Hepatocyte (in vitro differentiated cells): ENCODE results near the gene KHNYN. TPM values are rescaled to one million over a fixed set of nuclear protein-coding genes. Genes with fewer than 3 reads are reported as not detected.

Source experiments
- DNase-seq: peaks from one replicate; pipeline ENCODE4 v3.0.0-alpha.2; 2016; ENCODE audit warnings: low spot score
- H2AFZ ChIP-seq: fragments of 200-600 bp; sonication (generic); 2 replicates; pipeline ENCODE4 v1.6.0; 2016; ENCODE audit warnings: antibody characterized with exemption, mild to moderate bottlenecking
- H3K27ac ChIP-seq: fragments of 200-600 bp; sonication (generic); 2 replicates; pipeline ENCODE4 v1.5.1; 2016; ENCODE audit warnings: mild to moderate bottlenecking
- H3K27me3 ChIP-seq: fragments of 200-600 bp; sonication (generic); 2 replicates; pipeline ENCODE4 v1.6.1; 2016
- H3K36me3 ChIP-seq: fragments of 200-600 bp; sonication (generic); replicated peaks from 2 replicates; pipeline ENCODE4 v1.5.1; 2016; ENCODE audit warnings: low read depth; ENCODE audit not compliant: insufficient read depth
- H3K4me1 ChIP-seq: fragments of 200-600 bp; sonication (generic); 2 replicates; pipeline ENCODE4 v1.5.1; 2016; ENCODE audit warnings: mild to moderate bottlenecking, moderate library complexity; ENCODE audit not compliant: insufficient read depth
- H3K4me2 ChIP-seq: fragments of 200-600 bp; sonication (generic); 2 replicates; pipeline ENCODE4 v1.6.0; 2016
- H3K4me3 ChIP-seq: fragments of 200-600 bp; sonication (generic); 2 replicates; pipeline ENCODE4 v1.5.1; 2016; ENCODE audit warnings: mild to moderate bottlenecking
- H3K79me2 ChIP-seq: fragments of 200-600 bp; sonication (generic); 2 replicates; pipeline ENCODE4 v1.6.0; 2017; ENCODE audit warnings: mild to moderate bottlenecking
- H3K9me2 ChIP-seq: fragments of 200-600 bp; sonication (generic); replicated peaks from 2 replicates; pipeline ENCODE4 v1.6.0; 2017; ENCODE audit warnings: mild to moderate bottlenecking; ENCODE audit not compliant: insufficient read depth
- H3K9me3 ChIP-seq: fragments of 200-600 bp; sonication (generic); 2 replicates; pipeline ENCODE4 v1.5.1; 2016; ENCODE audit warnings: low read depth, mild to moderate bottlenecking
- H4K20me1 ChIP-seq: fragments of 200-600 bp; sonication (generic); 2 replicates; pipeline ENCODE4 v1.6.0; 2016; ENCODE audit warnings: mild to moderate bottlenecking; ENCODE audit not compliant: insufficient read depth, poor library complexity, severe bottlenecking
- CTCF ChIP-seq: fragments of 200-600 bp; sonication (generic); IDR thresholded peaks from 2 replicates; pipeline ENCODE4 v1.5.1; 2016; ENCODE audit warnings: antibody characterized with exemption, mild to moderate bottlenecking; ENCODE audit not compliant: poor library complexity
- EZH2 ChIP-seq: fragments of 200-600 bp; sonication (generic); IDR thresholded peaks from 2 replicates; pipeline ENCODE4 v1.6.1; 2016; ENCODE audit warnings: antibody characterized with exemption, mild to moderate bottlenecking, borderline replicate concordance
- EZH2phosphoT487 ChIP-seq: fragments of 200-600 bp; sonication (generic); IDR thresholded peaks from one replicate; pipeline ENCODE4 v1.6.1; 2018; ENCODE audit warnings: antibody characterized with exemption, mild to moderate bottlenecking, low read depth, moderate library complexity; ENCODE audit not compliant: unreplicated experiment, severe bottlenecking
- WGBS: methylation state at CpG from one replicate; pipeline ENCODE4 v1.1.6; 2016; ENCODE audit warnings: low lambda C conversion rate; ENCODE audit errors: missing lambda C conversion rate; 5-methylcytosine and 5-hydroxymethylcytosine counted together
- polyA plus RNA-seq: library from polyadenylated mRNA; unstranded; fragments of >200 nt; fragmentation: Nextera tagmentation; extraction: Ambion mirVana; gene quantifications from 2 replicates; pipeline ENCODE4 v1.2.1, GENCODE V29; 2016
- total RNA-seq: library from RNA; depleted of rRNA; stranded (reverse); fragments of >200 nt; gene quantifications from 2 replicates; pipeline ENCODE4 v1.2.3, GENCODE V29; 2014

The KHNYN gene
- total and polyA plus RNA-seq, 2 experiments from 2014 or later, result 36.4 to 90.5 TPM

DNA sequence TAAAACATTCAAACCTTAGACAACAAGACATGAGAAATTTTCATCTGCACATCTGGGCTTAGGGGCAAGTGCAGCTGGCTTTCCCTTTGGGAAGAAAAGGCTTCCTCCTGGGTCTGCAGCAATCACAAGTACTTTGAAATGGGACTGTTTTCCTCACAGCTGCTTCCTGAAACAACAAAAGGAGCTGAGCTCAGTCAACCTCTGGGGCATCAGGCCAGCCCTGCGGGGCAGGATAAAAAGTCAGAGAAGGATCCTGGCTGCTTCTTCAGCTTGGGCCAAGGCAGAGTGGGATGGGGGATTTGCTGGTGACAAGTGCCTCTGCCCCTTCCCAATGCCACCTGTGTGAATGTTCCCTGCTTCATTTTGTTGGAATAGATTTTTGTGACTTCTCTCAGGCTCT, 29.0 kb downstream of the KHNYN start:
- WGBS, result 94% methylated on average over 1 of the region's 1 CpG
- no peak overlapping the region for H3K4me2 ChIP-seq
- H3K4me3 ChIP-seq, result no peak overlapping the region
- H3K27me3 ChIP-seq, result no peaks in the 10 kb centered on the region
- no peaks in the 10 kb centered on the region for H4K20me1 ChIP-seq
- H3K27ac ChIP-seq, result no peak overlapping the region
- H3K9me3 ChIP-seq, result no peaks in the 10 kb centered on the region
- H3K36me3 ChIP-seq, result no peaks in the 10 kb centered on the region
- H3K9me2 ChIP-seq, result no peaks in the 10 kb centered on the region
- no peak overlapping the region for H2AFZ ChIP-seq
- no peak for DNase-seq
- H3K4me1 ChIP-seq, result no peaks in the 10 kb centered on the region
- no peaks in the 10 kb centered on the region for H3K79me2 ChIP-seq
- TF ChIP-seq EZH2phosphoT487 (no peak), EZH2 (no peak), CTCF (no peak)

DNA sequence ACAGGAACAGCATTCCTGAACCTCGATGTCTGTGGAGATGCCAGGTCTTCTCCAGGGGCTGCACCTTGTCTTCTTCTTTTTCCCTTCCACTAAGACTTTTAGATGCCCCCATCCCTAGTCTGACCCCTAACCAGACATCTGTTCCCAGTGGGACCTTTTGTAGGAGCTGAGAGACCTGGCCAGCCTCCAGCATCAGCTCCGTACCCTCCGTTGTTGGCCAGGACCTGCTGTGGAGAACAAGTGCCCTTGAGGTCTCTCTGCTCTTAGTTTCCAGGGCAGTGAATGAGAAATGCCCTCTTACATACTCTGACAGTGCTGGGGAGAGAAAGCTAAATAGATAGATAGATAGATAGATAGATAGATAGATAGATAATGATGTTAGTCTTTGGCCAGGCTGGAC, 29.6 kb downstream of the KHNYN start:
- 95% methylated on average over 3 of the region's 3 CpGs for WGBS
- TF ChIP-seq EZH2, result no peak
- TF ChIP-seq CTCF, result no peak
- no peak overlapping the region for H2AFZ ChIP-seq
- no peaks in the 10 kb centered on the region for H3K4me1 ChIP-seq
- DNase-seq, result no peak
- no peak overlapping the region for H3K4me3 ChIP-seq
- no peaks in the 10 kb centered on the region for H3K27me3 ChIP-seq
- no peaks in the 10 kb centered on the region for H4K20me1 ChIP-seq
- H3K9me3 ChIP-seq, result no peaks in the 10 kb centered on the region
- no peaks in the 10 kb centered on the region for H3K79me2 ChIP-seq
- no peak overlapping the region for H3K4me2 ChIP-seq
- no peaks in the 10 kb centered on the region for H3K36me3 ChIP-seq
- no peaks in the 10 kb centered on the region for H3K9me2 ChIP-seq
- H3K27ac ChIP-seq, result no peak overlapping the region

DNA sequence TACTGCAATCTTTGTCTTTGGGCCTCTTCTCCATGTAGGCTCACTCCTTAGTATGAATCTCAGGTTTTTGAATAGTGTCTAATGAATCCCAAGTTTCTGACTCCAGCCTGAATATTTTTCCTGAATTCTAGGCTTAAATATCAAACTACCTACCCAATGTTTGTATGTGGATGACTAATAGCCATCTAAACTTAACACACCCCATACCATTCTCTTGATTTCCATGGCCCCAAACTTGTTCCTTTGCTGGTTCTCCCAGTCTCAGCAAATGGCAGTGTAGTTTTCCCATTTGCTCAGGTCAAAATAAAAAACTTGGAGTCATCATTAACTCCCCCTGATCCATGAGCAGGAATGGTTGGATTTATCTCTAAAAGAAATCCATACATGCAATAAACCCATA, 31.6 kb downstream of the KHNYN start:
- no peak overlapping the region for H2AFZ ChIP-seq
- no peaks in the 10 kb centered on the region for H4K20me1 ChIP-seq
- no peaks in the 10 kb centered on the region for H3K36me3 ChIP-seq
- H3K27ac ChIP-seq, result no peak overlapping the region
- no peaks in the 10 kb centered on the region for H3K27me3 ChIP-seq
- H3K4me3 ChIP-seq, result no peak overlapping the region
- H3K79me2 ChIP-seq, result no peaks in the 10 kb centered on the region
- H3K4me1 ChIP-seq, result no peaks in the 10 kb centered on the region
- no peaks in the 10 kb centered on the region for H3K9me2 ChIP-seq
- TF ChIP-seq CTCF, result no peak
- TF ChIP-seq EZH2phosphoT487, result no peak
- TF ChIP-seq EZH2, result no peak
- no peak overlapping the region for H3K4me2 ChIP-seq
- DNase-seq, result no peak
- H3K9me3 ChIP-seq, result no peaks in the 10 kb centered on the region
